A549 treated with CORT108297 at 1 μM for 4 hours (cell line): Measurements from ENCODE around the gene CIDEC. TPM values are rescaled to one million over a fixed set of nuclear protein-coding genes. Genes with fewer than 3 reads are reported as not detected.

Experiments used
- total RNA-seq: library from RNA; stranded (reverse); fragments of 200-300 nt; extraction: Qiagen RNA extraction; gene quantifications from 5 replicates; pipeline ENCODE4 v1.2.3, GENCODE V29; 2022

CIDEC gene
- total RNA-seq, result 7.1 to 13.3 TPM (median 10.2 TPM) in 5 replicates

GRCh38 chr3:9879830-9880549 is at the start of gene CIDEC:
Gene CIDEC (minus strand): TSS chr3:9880253. CDS start chr3:9878486, 1,767 bp downstream.

GRCh38 chr3:9916734-9917680 is 37.0 kb upstream of the CIDEC start, which contains the start of gene IL17RC:
Gene IL17RC (plus strand): TSS chr3:9917098. CDS start chr3:9917316, 218 bp downstream.

GRCh38 chr3:9902372-9903237 is 22.6 kb upstream of the CIDEC start, which contains the start of gene IL17RE:
Gene IL17RE (plus strand): TSS chr3:9902848. CDS start chr3:9902933, 85 bp downstream.

GRCh38 chr3:9890249-9891071 is 10.4 kb upstream of the CIDEC start, which contains the start of gene JAGN1:
Gene JAGN1 (plus strand): TSS chr3:9890610. CDS start chr3:9890723, 113 bp downstream.

GRCh38 chr3:9843715-9844438 is 36.2 kb downstream of the CIDEC start, which contains the start of gene RPUSD3:
Gene RPUSD3 (minus strand): TSS chr3:9844008. CDS start chr3:9843990, 18 bp downstream.

Other genes with a start within 250 kb of the CIDEC start
- gene MTMR14, start 230.7 kb downstream of the CIDEC start, total RNA-seq, result 27.7 to 30.5 TPM (median 29.9 TPM) in 5 replicates
- gene CPNE9, start 176.4 kb downstream of the CIDEC start, total RNA-seq, result 0.09 to 0.24 TPM (median 0.14 TPM) in 5 replicates
- gene BRPF1, start 148.5 kb downstream of the CIDEC start, total RNA-seq, result 15.5 to 20.8 TPM (median 18.6 TPM) in 5 replicates
- 15.7 to 20.8 TPM (median 18.4 TPM) in 5 replicates for gene OGG1, start 130.3 kb downstream of the CIDEC start, total RNA-seq
- 13.5 to 17.3 TPM (median 16.4 TPM) in 5 replicates for gene CAMK1, start 110.3 kb downstream of the CIDEC start, total RNA-seq
- gene TADA3, start 87.8 kb downstream of the CIDEC start, total RNA-seq, result 51.7 to 59.4 TPM (median 58.8 TPM) in 5 replicates
- 141 to 238 TPM (median 145 TPM) in 5 replicates for gene ARPC4, start 87.2 kb downstream of the CIDEC start, total RNA-seq
- gene TTLL3, start 70.0 kb downstream of the CIDEC start, total RNA-seq, result 6.0 to 8.7 TPM (median 8.3 TPM) in 5 replicates
- gene RPUSD3, start 36.2 kb downstream of the CIDEC start, total RNA-seq, result 38.9 to 54.0 TPM (median 49.6 TPM) in 5 replicates
- 58.8 to 79.6 TPM (median 72.0 TPM) in 5 replicates for gene JAGN1, start 10.4 kb upstream of the CIDEC start, total RNA-seq
- gene IL17RE, start 22.6 kb upstream of the CIDEC start, total RNA-seq, result 1.1 to 1.3 TPM (median 1.1 TPM) in 5 replicates
- gene IL17RC, start 36.8 kb upstream of the CIDEC start, total RNA-seq, result 15.9 to 18.8 TPM (median 17.4 TPM) in 5 replicates
- gene CRELD1, start 53.6 kb upstream of the CIDEC start, total RNA-seq, result 8.8 to 12.9 TPM (median 12.2 TPM) in 5 replicates
- gene PRRT3, start 72.2 kb upstream of the CIDEC start, total RNA-seq, result 0.87 to 2.0 TPM (median 1.7 TPM) in 5 replicates
- gene EMC3, start 106.6 kb upstream of the CIDEC start, total RNA-seq, result 118 to 137 TPM (median 119 TPM) in 5 replicates
- 16.4 to 23.3 TPM (median 18.6 TPM) in 5 replicates for gene FANCD2, start 146.2 kb upstream of the CIDEC start, total RNA-seq
- not detected in 5 replicates for gene FANCD2OS, start 228.0 kb upstream of the CIDEC start, total RNA-seq
- 173 to 183 TPM (median 177 TPM) in 5 replicates for gene BRK1, start 235.4 kb upstream of the CIDEC start, total RNA-seq